Myocyte (in vitro differentiated cells): ENCODE results near the gene ZFPL1. TPM values are rescaled to one million over a fixed set of nuclear protein-coding genes. Genes with fewer than 3 reads are reported as not detected.

ENCODE experiments used
- DNase-seq: peaks from one replicate; pipeline ENCODE4 v3.0.0-alpha.2; 2012; ENCODE audit warnings: low read depth
- microRNA-seq: library from miRNA; unstranded; fragments of <30 nt; microRNA quantifications from one replicate; pipeline ENCODE4, GENCODE V29; 2016
- total RNA-seq: library from RNA; depleted of rRNA; stranded (reverse); fragments of >200 nt; gene quantifications from 2 replicates; pipeline ENCODE4 v1.2.3, GENCODE V29; 2014

ZFPL1 gene
- total RNA-seq, 1 donor from 2014 or later: 48.1 TPM

DNA sequence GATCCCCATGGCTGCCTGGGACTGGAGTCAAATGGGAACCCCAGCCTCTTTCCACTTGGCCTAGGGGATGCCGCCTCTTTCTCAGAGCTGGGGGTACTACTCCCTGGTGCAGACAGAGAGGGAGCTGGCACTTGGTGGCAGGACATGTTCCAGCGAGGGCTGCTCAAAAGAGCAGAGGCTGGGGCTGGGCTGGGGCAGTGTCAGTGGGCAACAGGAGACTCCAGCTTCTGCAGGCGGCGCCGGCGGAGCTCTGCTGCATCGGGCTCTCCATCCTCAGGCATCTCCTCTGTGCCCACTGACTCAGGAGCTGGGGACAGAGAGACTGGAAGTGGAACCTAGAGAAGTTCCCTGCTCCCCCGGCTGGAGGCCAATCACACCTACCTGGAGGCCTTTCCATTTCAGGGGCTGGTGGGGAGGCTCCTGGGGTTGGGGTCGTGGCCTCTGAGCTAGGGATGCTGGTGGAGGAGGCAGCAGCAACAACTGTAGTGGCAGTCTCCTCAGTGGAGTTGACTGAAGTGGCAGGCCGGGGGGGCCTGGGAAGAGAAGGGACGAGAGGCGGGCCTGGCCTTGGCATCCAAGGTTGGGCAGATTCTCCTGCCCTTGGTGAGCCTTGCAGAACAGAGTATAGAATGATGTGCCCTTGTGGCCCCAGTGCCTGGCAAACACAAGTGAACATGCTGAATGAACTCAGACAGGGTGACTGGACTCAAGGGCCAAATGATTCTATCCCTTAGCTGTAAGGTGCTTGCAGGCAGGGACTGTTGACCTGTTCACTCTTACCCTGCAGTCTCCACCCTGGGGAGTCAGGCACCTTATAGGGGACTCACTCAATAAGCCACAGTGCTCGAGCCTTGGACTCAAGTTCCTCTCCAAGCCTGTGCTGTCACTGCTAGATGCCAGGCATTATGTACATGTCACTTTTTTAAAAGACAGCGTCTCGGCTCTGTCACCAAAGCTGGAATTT, 44.4 kb downstream of the ZFPL1 start:
- DNase-seq: no peak

DNA sequence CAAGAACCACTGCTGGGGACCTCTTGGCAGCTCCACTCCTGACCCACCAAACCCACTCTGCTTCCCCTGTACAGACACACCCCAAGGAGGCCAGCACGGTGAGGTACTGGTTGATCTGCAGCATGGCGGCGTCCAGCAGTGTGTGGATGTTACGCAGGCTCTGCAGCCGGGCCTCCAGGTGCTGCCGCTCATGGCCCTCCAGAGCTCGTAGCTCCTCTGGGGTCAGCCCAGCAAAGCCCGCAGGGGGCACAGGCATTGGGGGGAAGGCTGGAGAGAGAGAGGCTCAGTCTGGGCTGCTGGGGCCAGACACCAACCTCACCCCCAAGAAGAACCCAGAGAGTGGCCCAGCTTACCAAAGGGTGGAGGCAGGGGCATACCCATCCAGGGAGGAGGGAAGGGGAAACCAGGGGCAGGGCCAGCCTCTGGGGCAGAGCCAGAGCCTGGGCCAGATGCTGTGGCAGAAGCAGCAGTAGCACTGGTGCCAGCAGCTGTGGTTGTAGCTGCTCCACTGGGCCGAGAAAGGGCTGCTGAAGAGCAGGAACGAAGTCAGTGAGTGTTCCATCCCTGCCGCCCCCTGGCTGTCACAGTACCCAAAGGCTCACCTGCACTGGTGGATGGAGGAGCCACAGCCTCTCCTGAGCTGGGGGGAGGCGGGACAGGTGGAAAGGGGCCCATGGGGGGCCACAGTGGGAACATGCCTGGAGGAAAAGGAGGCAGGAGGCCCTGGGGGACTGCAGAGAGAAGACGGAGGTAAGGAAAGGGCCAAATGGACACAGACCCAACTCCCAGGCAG, 45.8 kb downstream of the ZFPL1 start:
- no peak for DNase-seq

- DNase-seq: no peak
Measured at GRCh38 chr11:65130631-65131416, 46.8 kb downstream of the ZFPL1 start.

- DNase-seq: no peak
Measured at GRCh38 chr11:65131417-65131776, 47.4 kb downstream of the ZFPL1 start.

- no peak for DNase-seq
Measured at GRCh38 chr11:65131895-65132237, 47.8 kb downstream of the ZFPL1 start.

DNA sequence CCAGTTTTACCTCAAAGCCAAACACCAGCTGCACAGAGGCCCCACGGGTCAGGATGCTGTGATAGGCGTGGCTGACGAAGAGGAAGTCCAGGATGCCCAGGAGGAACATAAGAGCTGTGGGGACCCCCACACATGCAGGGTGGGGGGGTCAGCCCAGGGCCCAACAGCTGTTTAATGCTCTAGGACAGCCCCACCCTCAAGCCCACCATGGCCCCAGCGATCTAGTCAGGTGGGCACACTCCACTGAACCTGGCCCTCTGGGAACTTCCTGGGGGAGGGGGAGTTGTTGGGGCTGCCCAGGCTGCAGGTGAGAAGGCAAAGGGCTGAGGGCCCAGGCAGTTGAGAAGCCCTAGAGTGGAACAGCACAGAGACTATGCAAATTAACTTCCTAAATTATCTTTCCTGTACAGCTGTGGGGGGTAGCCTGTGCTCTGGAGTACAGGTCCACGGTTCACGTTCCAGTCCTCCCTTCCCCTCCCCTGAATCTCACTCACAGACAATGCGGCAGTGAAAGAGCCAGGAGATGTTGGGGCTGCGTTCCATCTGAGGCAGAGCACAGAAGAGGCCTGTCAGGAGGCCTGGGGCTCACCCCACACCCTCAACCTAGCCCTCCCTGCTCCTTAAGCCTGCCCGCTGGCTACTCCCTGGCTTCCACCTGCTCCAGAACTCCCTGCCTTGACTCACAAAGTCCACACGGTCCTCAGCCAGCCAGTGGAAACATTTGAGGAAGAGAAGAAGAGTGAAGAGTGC, 48.4 kb downstream of the ZFPL1 start:
- DNase-seq: no peak

DNA sequence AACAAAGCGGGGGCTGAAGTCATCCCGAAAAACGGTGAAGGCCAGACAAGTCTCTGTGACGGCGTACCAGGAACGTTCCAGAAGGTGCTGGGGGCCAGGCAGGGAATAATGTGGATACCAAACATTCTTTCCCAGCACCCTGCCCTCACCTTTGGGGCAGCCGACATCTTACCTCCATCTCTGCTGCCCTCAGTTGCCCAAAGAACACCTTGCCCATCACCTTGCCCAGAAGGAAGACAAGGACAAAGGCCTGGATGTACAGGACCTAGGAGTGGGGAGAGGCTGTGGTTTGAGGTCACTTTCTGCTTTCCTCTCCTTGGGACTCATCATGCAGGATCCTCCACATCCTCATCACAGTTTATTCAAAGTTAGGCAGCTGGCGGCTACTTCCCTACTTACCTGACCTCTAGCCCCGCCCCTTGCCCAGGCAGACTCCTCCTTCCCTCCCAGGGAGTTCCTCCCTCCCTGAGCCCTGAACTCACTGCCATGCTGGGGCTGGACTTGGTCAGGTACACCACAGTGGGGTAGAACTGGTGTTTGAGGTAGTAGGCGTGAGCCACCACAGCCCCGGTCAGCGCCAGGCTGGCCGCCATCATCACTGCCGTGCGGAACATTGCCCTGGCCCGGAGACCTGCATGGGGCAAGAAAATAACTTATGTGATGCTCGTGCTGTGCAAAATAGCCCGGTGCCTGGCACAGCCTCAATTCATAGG, 49.1 kb downstream of the ZFPL1 start:
- no peak for DNase-seq

- DNase-seq: no peak
Measured at GRCh38 chr11:65133724-65134123, 49.7 kb downstream of the ZFPL1 start.

DNA sequence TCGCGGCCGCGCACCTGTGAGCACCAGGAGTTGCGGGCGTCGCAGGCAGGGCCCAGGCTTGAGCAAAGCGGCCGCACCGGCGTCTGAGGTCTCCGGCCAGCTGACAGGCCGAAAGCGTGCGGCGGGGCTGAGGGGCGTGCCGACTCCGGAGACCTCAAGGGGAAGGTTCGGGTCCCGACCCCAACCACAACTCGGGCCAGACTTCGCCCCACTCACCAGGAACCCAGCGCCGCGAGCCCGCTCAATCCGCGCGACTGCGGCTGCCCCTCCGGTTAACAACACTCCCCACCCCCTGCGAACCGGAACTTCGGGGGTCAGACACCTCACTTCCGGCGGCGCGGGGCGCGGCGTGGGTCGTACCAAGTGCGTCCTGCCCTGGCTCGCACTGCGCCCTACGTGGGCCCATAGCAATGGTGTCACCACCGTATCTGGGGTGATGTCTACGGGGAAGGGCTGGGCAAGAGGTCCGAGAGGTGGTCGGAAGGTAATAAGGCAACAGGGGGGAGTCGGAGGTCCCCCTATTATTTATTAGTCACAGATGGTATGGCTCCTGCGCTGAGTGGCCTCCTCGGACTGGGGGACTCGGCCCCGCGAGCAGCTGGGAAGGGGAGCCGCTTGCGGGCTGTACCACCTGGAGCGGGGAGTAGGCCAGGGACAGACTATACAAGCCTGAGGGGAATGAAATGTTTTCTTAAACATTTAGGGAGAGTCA, 50.4 kb downstream of the ZFPL1 start, which contains the start of gene SYVN1:
Gene SYVN1 (minus strand): TSS at position 280 of the 712 bp plus-strand sequence. CDS start 918 bp downstream, outside the sequence.
- DNase-seq: peak; percentile 93

GRCh38 chr11:65134952-65135632, 51.1 kb downstream of the ZFPL1 start:
- DNase-seq: peak; percentile 97

DNA sequence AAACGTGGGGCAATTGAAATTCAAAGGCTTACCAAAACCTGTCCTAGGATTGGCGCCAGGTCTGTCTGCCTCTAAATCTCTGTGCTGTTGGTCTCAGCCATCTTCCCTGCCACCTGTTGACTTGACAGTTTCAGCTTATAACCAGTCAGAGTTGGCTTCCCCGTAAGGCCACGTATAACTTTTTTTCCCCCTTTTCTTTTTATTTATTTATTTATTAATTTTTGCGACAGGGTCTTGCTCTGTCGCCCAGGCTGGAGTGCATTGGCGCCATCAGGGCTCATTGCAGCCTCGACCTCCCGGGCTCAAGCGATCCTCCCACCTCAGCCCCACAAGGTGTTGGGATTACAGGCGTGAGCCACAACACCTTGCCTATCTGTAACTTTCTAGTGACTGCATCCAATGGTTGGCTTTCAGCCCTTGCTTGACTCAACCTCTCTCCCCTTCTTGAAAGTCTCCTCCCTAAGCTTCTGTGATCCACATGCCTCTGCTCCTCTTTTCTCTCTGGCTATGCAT, 51.7 kb downstream of the ZFPL1 start:
- DNase-seq: no peak

DNA sequence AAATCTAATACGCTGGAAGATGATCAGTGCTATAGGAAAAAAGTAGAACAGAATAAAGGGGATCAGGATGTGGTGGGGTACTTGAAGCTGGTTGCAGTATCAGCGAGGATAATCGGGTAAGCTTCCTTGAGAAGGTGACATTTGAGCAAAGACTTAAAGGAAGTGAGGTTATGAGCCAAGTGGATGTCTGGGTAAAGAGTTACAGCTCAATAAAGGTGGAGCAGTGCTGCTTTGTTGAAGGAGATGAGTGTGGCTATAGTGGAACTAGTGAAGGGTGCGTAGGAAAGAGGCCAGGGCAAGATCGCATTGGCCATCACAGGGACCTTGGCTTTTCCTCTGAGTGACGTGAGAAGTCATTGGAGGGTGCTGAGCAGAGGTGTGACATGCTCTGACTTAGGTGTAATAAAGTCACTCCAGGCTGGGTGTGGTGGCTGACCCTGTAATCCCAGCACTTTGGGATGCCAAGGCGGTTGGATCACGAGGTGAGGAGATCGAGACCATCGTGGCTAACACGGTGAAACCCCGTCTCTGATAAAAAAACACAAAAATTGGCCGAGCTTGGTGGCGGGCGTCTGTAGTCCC, 52.6 kb downstream of the ZFPL1 start:
- DNase-seq: no peak

Small RNA genes lying within 50 kb of the gene (microRNA-seq; reads per million reads assigned to microRNA genes)
- not detected for gene MIR6751

Other genes with a start within 250 kb of the ZFPL1 start
- 0.62 and 2.0 TPM in 2 replicates for gene CDC42BPG, start 239.6 kb upstream of the ZFPL1 start, total RNA-seq
- 58.0 and 60.4 TPM in 2 replicates for gene EHD1, start 205.6 kb upstream of the ZFPL1 start, total RNA-seq
- gene ATG2A, start 167.0 kb upstream of the ZFPL1 start, total RNA-seq: 14.1 and 20.4 TPM in 2 replicates
- 32.1 and 39.0 TPM in 2 replicates for gene PPP2R5B, start 159.5 kb upstream of the ZFPL1 start, total RNA-seq
- gene GPHA2, start 148.3 kb upstream of the ZFPL1 start, total RNA-seq: not detected in 2 replicates
- gene MAJIN, start 112.1 kb upstream of the ZFPL1 start, total RNA-seq: not detected in 2 replicates
- 0.21 and 1.2 TPM in 2 replicates for gene BATF2, start 87.3 kb upstream of the ZFPL1 start, total RNA-seq
- 134 TPM in 2 replicates for gene ARL2, start 70.1 kb upstream of the ZFPL1 start, total RNA-seq
- gene SNX15, start 56.8 kb upstream of the ZFPL1 start, total RNA-seq: 12.5 and 21.3 TPM in 2 replicates
- 20.4 and 32.5 TPM in 2 replicates for gene SAC3D1, start 43.0 kb upstream of the ZFPL1 start, total RNA-seq
- not detected in 2 replicates for gene NAALADL1, start 25.7 kb upstream of the ZFPL1 start, total RNA-seq
- 0.75 and 1.8 TPM in 2 replicates for gene CDCA5, start 182 bp upstream of the ZFPL1 start, total RNA-seq
- gene VPS51, start 12.0 kb downstream of the ZFPL1 start, total RNA-seq: 158 and 214 TPM in 2 replicates
- gene TM7SF2, start 27.6 kb downstream of the ZFPL1 start, total RNA-seq: 17.3 and 30.3 TPM in 2 replicates
- 13.4 and 18.3 TPM in 2 replicates for gene ZNHIT2, start 33.5 kb downstream of the ZFPL1 start, total RNA-seq
- 163 and 184 TPM in 2 replicates for gene FAU, start 37.9 kb downstream of the ZFPL1 start, total RNA-seq
- gene MRPL49, start 38.1 kb downstream of the ZFPL1 start, total RNA-seq: 37.6 and 44.2 TPM in 2 replicates
- gene SYVN1, start 50.3 kb downstream of the ZFPL1 start, total RNA-seq: 25.1 and 29.2 TPM in 2 replicates
- not detected in 2 replicates for gene SPDYC, start 86.0 kb downstream of the ZFPL1 start, total RNA-seq
- 130 and 149 TPM in 2 replicates for gene CAPN1, start 97.7 kb downstream of the ZFPL1 start, total RNA-seq
- 3.2 and 4.5 TPM in 2 replicates for gene POLA2, start 177.7 kb downstream of the ZFPL1 start, total RNA-seq
- gene CDC42EP2, start 230.6 kb downstream of the ZFPL1 start, total RNA-seq: 45.1 and 47.2 TPM in 2 replicates
- gene DPF2, start 249.6 kb downstream of the ZFPL1 start, total RNA-seq: 35.0 and 37.1 TPM in 2 replicates